K562 (cell line): ENCODE data around the gene HHIPL1. TPM values are rescaled to one million over a fixed set of nuclear protein-coding genes. Genes with fewer than 3 reads are reported as not detected.

Experiments used
- ATAC-seq: fragments of 200-7000 bp; cut with Tn5 transposase; 3 replicates; pipeline ENCODE4 v1.9.1; 2020; ENCODE audit warnings: moderate library complexity
- BruUV-seq: library from RNA; stranded (reverse); fragments of 400-500 nt; replicated peaks from 2 replicates; lab custom pipeline; 2021; lab: Mats Ljungman, UMichigan
- CTCF ChIA-PET: fragments of 300-600 bp; formaldehyde crosslinking; extraction: SDS; loops from one replicate; lab custom pipeline; 2021; ENCODE audit warnings: low intra/inter-chr PET ratio; lab: Yijun Ruan, JAX
- POLR2A ChIA-PET: fragments of 300-600, 350-650 bp; sonication (Branson Sonifier 250); formaldehyde crosslinking; extraction: SDS; loops from one replicate; lab custom pipeline; 2021; ENCODE audit warnings: antibody characterized with exemption, inconsistent platforms; lab: Yijun Ruan, JAX
- DNase-seq, 4 experiments: peaks; one replicate each; pipeline versions ENCODE4 v3.0.0 to v3.0.0-alpha.2; 2011 to 2018; ENCODE audit warnings: low spot score in 3 of 4, mixed read lengths in 3 of 4; ENCODE audit errors: extremely low read depth in 1 of 4
- FAIRE-seq: peaks from 2 replicates; lab custom pipeline; 2011; peaks lifted over from hg19 to GRCh38; lab: Jason Lieb, UNC
- H2AFZ ChIP-seq: 2 replicates; pipeline ENCODE4 v1.6.0; 2011; ENCODE audit warnings: low read depth, low read length, control low read depth, inconsistent platforms
- H3K27ac ChIP-seq: fragments of 200-600 bp; 3 replicates; pipeline ENCODE4 v1.8.0; 2011; ENCODE audit warnings: low read depth, mild to moderate bottlenecking, control low read depth, inconsistent platforms, low read length, moderate library complexity, mixed read lengths; ENCODE audit errors: extremely low read depth
- H3K27me3 ChIP-seq, 2 experiments: fragments of 300-600 bp in 1 of 2; 2 replicates in 1 of 2; 3 replicates in 1 of 2; pipeline versions ENCODE4 v1.6.0 to v1.8.0; 2011; ENCODE audit warnings: inconsistent platforms in 2 of 2, low read length in 2 of 2, mild to moderate bottlenecking in 1 of 2, mixed read lengths in 1 of 2, moderate library complexity in 1 of 2; ENCODE audit not compliant: control insufficient read depth in 2 of 2, insufficient read depth in 2 of 2
- H3K36me3 ChIP-seq: fragments of 300-600 bp; 3 replicates; pipeline ENCODE4 v1.8.0; 2011; ENCODE audit warnings: mild to moderate bottlenecking, low read length, inconsistent platforms; ENCODE audit not compliant: control insufficient read depth, insufficient read depth
- H3K4me1 ChIP-seq, 2 experiments: fragments of 200-600 bp in 1 of 2; replicated peaks in 1 of 2; 2 replicates in 1 of 2; 3 replicates in 1 of 2; pipeline versions ENCODE4 v1.5.1 to v1.8.0; 2011; ENCODE audit warnings: inconsistent platforms in 2 of 2, low read length in 2 of 2, mild to moderate bottlenecking in 1 of 2, mixed read lengths in 1 of 2, moderate library complexity in 1 of 2; ENCODE audit not compliant: control insufficient read depth in 2 of 2, insufficient read depth in 2 of 2
- H3K4me2 ChIP-seq: 2 replicates; pipeline ENCODE4 v1.6.1; 2011; ENCODE audit warnings: low read length, control low read depth, inconsistent platforms, mixed read lengths; ENCODE audit not compliant: insufficient read depth
- H3K4me3 ChIP-seq: fragments of 200-600 bp; sonication (generic), shearing (Covaris generic); 2 replicates; pipeline ENCODE4 v1.5.1; 2016; ENCODE audit warnings: control low read depth, inconsistent platforms
- H3K79me2 ChIP-seq: fragments of 200-600 bp; 3 replicates; pipeline ENCODE4 v1.8.0; 2011; ENCODE audit warnings: low read length, inconsistent platforms; ENCODE audit not compliant: control insufficient read depth, insufficient read depth
- H3K9ac ChIP-seq, 2 experiments: 2 replicates each; pipeline versions ENCODE4 v1.6.0 to v1.6.1; 2011; ENCODE audit warnings: low read depth in 2 of 2, low read length in 2 of 2, control low read depth in 1 of 2, inconsistent platforms in 1 of 2, mild to moderate bottlenecking in 1 of 2, mixed read lengths in 1 of 2; ENCODE audit not compliant: insufficient read depth in 1 of 2
- H3K9me1 ChIP-seq: one replicate; pipeline ENCODE4 v1.6.0; 2011; ENCODE audit warnings: inconsistent platforms, mild to moderate bottlenecking, low read length, moderate library complexity; ENCODE audit not compliant: control insufficient read depth, insufficient read depth
- H3K9me3 ChIP-seq: replicated peaks from 2 replicates; pipeline ENCODE4 v1.5.1; 2011; ENCODE audit warnings: low read depth, low read length, inconsistent platforms; ENCODE audit not compliant: control insufficient read depth, insufficient read depth
- H4K20me1 ChIP-seq: replicated peaks from 2 replicates; pipeline ENCODE4 v1.6.1; 2011; ENCODE audit warnings: low read length, inconsistent platforms, mixed read lengths; ENCODE audit not compliant: control insufficient read depth, insufficient read depth
- RBM25 ChIP-seq: fragments of 200-400 bp; formaldehyde crosslinking; IDR thresholded peaks from 2 replicates; pipeline ENCODE4 v1.6.1; 2018; ENCODE audit warnings: low read length, low read depth, moderate library complexity; ENCODE audit not compliant: severe bottlenecking
- SRSF7 ChIP-seq: fragments of 200-400 bp; formaldehyde crosslinking; optimal IDR thresholded peaks from 2 replicates; pipeline ENCODE3; 2017; ENCODE audit warnings: mild to moderate bottlenecking, low read depth, low read length
- WGBS: fragments of 100-300 bp; shearing (Covaris generic); methylation state at CpG from one replicate; pipeline ENCODE4 v1.1.6; 2016; ENCODE audit warnings: low coverage, mixed read lengths; ENCODE audit not compliant: insufficient coverage; ENCODE audit errors: missing lambda C conversion rate; 5-methylcytosine and 5-hydroxymethylcytosine counted together
- in situ Hi-C: fragments of 300-500 bp; cut with MboI; formaldehyde crosslinking; loops from 4 replicates; pipeline ENCODE4 v1.15.0; 2018; ENCODE audit warnings: inconsistent platforms, mixed read lengths
- intact Hi-C: fragments of 100-400 bp; cut with micrococcal nuclease; formaldehyde crosslinking; loops from 2 replicates; pipeline ENCODE4 v1.14.2; 2022
- polyA plus RNA-seq, 8 experiments: library from polyadenylated mRNA; depleted of rRNA in 4 of 8; stranded (reverse) in 5 of 8; unstranded in 3 of 8; fragments of >200 nt; fragmentation: Nextera tagmentation in 2 of 8; fragmentation: Illumina TruSeq in 1 of 8; extraction: Ambion mirVana in 2 of 8; extraction: Trizol in 1 of 8; gene quantifications; 2 replicates each; pipeline versions ENCODE4 v1.2.1 to v1.2.3, GENCODE V29; 2011 to 2014; ENCODE audit warnings: inconsistent platforms in 1 of 8, missing spikeins in 1 of 8
- total RNA-seq, 7 experiments: library from RNA; depleted of rRNA in 6 of 7; stranded (reverse); fragments of >200 nt in 6 of 7; fragmentation: Illumina TruSeq in 2 of 7; extraction: Trizol in 2 of 7; gene quantifications; 2 replicates each; pipeline versions ENCODE4 v1.2.1 to v1.2.3, GENCODE V29; 2011 to 2021; ENCODE audit warnings: low replicate concordance in 1 of 7

Gene HHIPL1
- total and polyA plus RNA-seq, 9 of the 15 experiments (the other 6 are each of a cell fraction or from before 2014, with no cell fraction given), result not detected

DNA sequence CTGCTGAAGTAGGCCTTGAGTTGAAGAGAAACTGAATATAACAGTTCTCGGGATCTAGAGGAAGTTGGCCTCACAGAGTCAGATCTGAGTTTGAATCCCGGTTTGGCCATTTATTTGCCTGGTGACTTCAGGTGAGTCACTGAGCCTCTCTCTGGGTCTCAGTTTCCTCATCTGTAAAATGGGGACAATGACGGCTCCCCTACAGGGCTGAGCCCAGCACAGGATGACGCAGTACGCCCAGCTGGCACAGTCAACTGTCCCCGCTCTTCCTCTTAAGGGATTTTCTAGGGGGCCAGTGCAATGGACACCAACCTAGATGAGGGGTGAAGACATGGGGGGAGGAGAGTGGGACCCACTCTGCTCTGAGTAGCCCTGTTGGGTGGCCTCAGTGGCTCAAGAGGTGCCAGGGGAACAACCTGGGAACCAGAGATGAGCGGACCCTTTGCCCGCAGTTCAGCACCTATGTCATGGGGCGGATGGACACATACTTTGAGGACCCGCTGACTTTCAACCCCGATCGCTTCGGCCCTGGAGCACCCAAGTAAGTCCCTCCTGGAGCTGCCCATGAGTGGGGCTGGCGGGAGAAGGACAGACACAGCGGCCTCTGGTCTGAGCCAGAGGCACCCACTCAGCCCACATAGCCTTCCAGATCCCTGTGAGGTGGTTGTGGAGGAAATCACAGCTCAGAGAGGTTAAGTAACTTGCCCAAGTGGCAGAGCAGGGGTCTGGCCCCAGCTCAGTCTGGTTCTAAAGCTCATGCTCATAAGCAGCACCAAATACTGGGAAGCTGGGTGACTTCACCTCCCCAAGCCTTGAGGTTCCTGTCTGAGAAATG, 80.2 kb downstream of the HHIPL1 start:
- Histone ChIP-seq H3K9ac (no peak overlapping the region), H3K36me3 (no peaks in the 10 kb centered on the region), H3K27ac (no peak overlapping the region), H3K4me2 (no peak overlapping the region), H4K20me1 (no peaks in the 10 kb centered on the region), H3K4me1 (peaks cover 0 to 12% of the 10 kb centered on the region in 2 experiments; a peak in 2 of 5 replicates), H2AFZ (no peak overlapping the region), H3K9me1 (no peaks in the 10 kb centered on the region), H3K9me3 (no peaks in the 10 kb centered on the region), H3K79me2 (no peaks in the 10 kb centered on the region), H3K4me3 (no peak overlapping the region), H3K27me3 (peaks cover 0 to 52% of the 10 kb centered on the region in 2 experiments; a peak in 3 of 5 replicates)
- intact Hi-C loops (no loop called here), in situ Hi-C loops (loop anchor here (10.0 kb wide), 1 partner anchor 160 kb away; no protein-coding TSS in a partner anchor)
- DNase-seq (no peak), FAIRE-seq (no peak), ATAC-seq (no peak)
- no TSS peak for BruUV-seq
- WGBS, result 2% methylated on average over 5 of the region's 15 CpGs
- POLR2A ChIA-PET, result interaction anchor here (0.6 kb wide), 1 partner anchor 79 kb away, joined by 3 read pairs; no protein-coding TSS in a partner anchor
- CTCF ChIA-PET, result no interaction called here
- TF ChIP-seq SRSF7, result no peak
- TF ChIP-seq RBM25, result peak; percentile 49
